Esophagus squamous epithelium (tissue), 4 donors: ENCODE measurements around the gene BACE1.

ENCODE experiments used
- CTCF ChIP-seq, 6 experiments: fragments of 450-650 bp in 4 of 6; fragments of 200-600 bp in 2 of 6; sonication (generic) in 2 of 6; IDR thresholded peaks; one replicate each; pipeline ENCODE4 v1.5.1; 2016 to 2019; ENCODE audit warnings: antibody characterized with exemption in 6 of 6, mild to moderate bottlenecking in 4 of 6, moderate library complexity in 4 of 6
- POLR2A ChIP-seq, 4 donors: fragments of 450-650 bp; IDR thresholded peaks; one replicate each; pipeline ENCODE4 v1.6.1; 2017; ENCODE audit warnings: antibody characterized with exemption in 4 of 4, mild to moderate bottlenecking in 4 of 4, moderate library complexity in 3 of 4

- TF ChIP-seq POLR2A (IDR thresholded peaks at IDR 0.05) (no peak), CTCF (IDR thresholded peaks at IDR 0.05) (no peak)
Observed at GRCh38 chr11:117295438-117296137, 20.5 kb downstream of the BACE1 start.
